C4-2B (cell line): ENCODE results near the gene CATSPER3.
"Not testable (repeated sequence)": the region's sequence is repeated elsewhere in the genome, so short reads cannot be mapped to it uniquely, and the experiment has no call there.

Source experiments
- CTCF ChIP-seq: fragments of 450-650 bp; conservative IDR thresholded peaks from 2 replicates; pipeline ENCODE4 v1.5.1; 2017; ENCODE audit warnings: mild to moderate bottlenecking
- ZFX ChIP-seq: fragments of 450-650 bp; IDR thresholded peaks from 2 replicates; pipeline ENCODE4 v1.6.1; 2017

GRCh38 chr5:134998068-134998467 is 30.4 kb downstream of the CATSPER3 start:
- TF ChIP-seq CTCF, ZFX: not testable (repeated sequence)
